HEK293 (cell line): Measurements from ENCODE around the gene SUMF1.

Experiments used
- EGR2 ChIP-seq: fragments of 450-650 bp; formaldehyde crosslinking; IDR thresholded peaks from 2 replicates; pipeline ENCODE4 v1.5.1; 2016; ENCODE audit warnings: low read depth, missing biosample characterization, missing genetic modification characterization
- KLF1 ChIP-seq: fragments of 450-650 bp; formaldehyde crosslinking; IDR thresholded peaks from 2 replicates; pipeline ENCODE4 v1.5.1; 2016; ENCODE audit warnings: missing biosample characterization, missing genetic modification characterization
- MZF1 ChIP-seq: fragments of 450-650 bp; formaldehyde crosslinking; IDR thresholded peaks from 2 replicates; pipeline ENCODE4 v1.5.1; 2017; ENCODE audit warnings: missing biosample characterization, missing genetic modification characterization, borderline replicate concordance
- OVOL3 ChIP-seq: fragments of 450-650 bp; formaldehyde crosslinking; IDR thresholded peaks from 2 replicates; pipeline ENCODE4 v1.5.1; 2016; ENCODE audit warnings: missing biosample characterization, missing genetic modification characterization
- SP2 ChIP-seq: fragments of 450-650 bp; formaldehyde crosslinking; IDR thresholded peaks from 2 replicates; pipeline ENCODE4 v1.5.1; 2016; ENCODE audit warnings: missing biosample characterization, missing genetic modification characterization
- ZBTB26 ChIP-seq: fragments of 450-650 bp; formaldehyde crosslinking; optimal IDR thresholded peaks from 2 replicates; pipeline ENCODE3; 2016; ENCODE audit warnings: missing biosample characterization, mild to moderate bottlenecking, missing genetic modification characterization
- ZFP69B ChIP-seq: fragments of 450-650 bp; formaldehyde crosslinking; IDR thresholded peaks from 2 replicates; pipeline ENCODE4 v1.5.1; 2016; ENCODE audit warnings: missing biosample characterization, missing genetic modification characterization
- ZNF174 ChIP-seq: fragments of 450-650 bp; formaldehyde crosslinking; IDR thresholded peaks from 2 replicates; pipeline ENCODE4 v1.5.0; 2017; ENCODE audit warnings: missing biosample characterization, mild to moderate bottlenecking, missing genetic modification characterization
- ZNF18 ChIP-seq: fragments of 450-650 bp; formaldehyde crosslinking; IDR thresholded peaks from 2 replicates; pipeline ENCODE4 v1.5.1; 2016; ENCODE audit warnings: missing biosample characterization, missing genetic modification characterization
- ZNF202 ChIP-seq: fragments of 450-650 bp; formaldehyde crosslinking; IDR thresholded peaks from 2 replicates; pipeline ENCODE4 v1.5.1; 2016; ENCODE audit warnings: missing biosample characterization, missing genetic modification characterization, borderline replicate concordance
- ZNF214 ChIP-seq: fragments of 450-650 bp; formaldehyde crosslinking; IDR thresholded peaks from 2 replicates; pipeline ENCODE4 v1.5.1; 2017; ENCODE audit warnings: missing biosample characterization, mild to moderate bottlenecking, missing genetic modification characterization, borderline replicate concordance
- ZNF280C ChIP-seq: fragments of 450-650 bp; formaldehyde crosslinking; IDR thresholded peaks from 2 replicates; pipeline ENCODE4 v1.5.1; 2016; ENCODE audit warnings: missing biosample characterization, missing genetic modification characterization
- ZNF280D ChIP-seq: fragments of 450-650 bp; formaldehyde crosslinking; IDR thresholded peaks from 2 replicates; pipeline ENCODE4 v1.5.1; 2016; ENCODE audit warnings: missing biosample characterization, missing genetic modification characterization
- ZNF292 ChIP-seq: fragments of 450-650 bp; formaldehyde crosslinking; IDR thresholded peaks from 2 replicates; pipeline ENCODE4 v1.5.1; 2016; ENCODE audit warnings: low read depth, missing biosample characterization, missing genetic modification characterization, borderline replicate concordance
- ZNF324 ChIP-seq: fragments of 450-650 bp; formaldehyde crosslinking; IDR thresholded peaks from 2 replicates; pipeline ENCODE4 v1.5.1; 2016; ENCODE audit warnings: missing biosample characterization, missing genetic modification characterization
- ZNF37A ChIP-seq: fragments of 450-650 bp; IDR thresholded peaks from 2 replicates; pipeline ENCODE4 v1.5.1; 2018; ENCODE audit warnings: missing biosample characterization, missing genetic modification characterization
- ZNF426 ChIP-seq: fragments of 450-650 bp; formaldehyde crosslinking; IDR thresholded peaks from 2 replicates; pipeline ENCODE4 v1.5.1; 2017; ENCODE audit warnings: missing biosample characterization, missing genetic modification characterization, mild to moderate bottlenecking, inconsistent platforms, moderate library complexity
- ZNF449 ChIP-seq: fragments of 450-650 bp; formaldehyde crosslinking; IDR thresholded peaks from 2 replicates; pipeline ENCODE4 v1.5.1; 2017; ENCODE audit warnings: missing biosample characterization, mild to moderate bottlenecking, missing genetic modification characterization, moderate library complexity
- ZNF488 ChIP-seq: fragments of 450-650 bp; formaldehyde crosslinking; IDR thresholded peaks from 2 replicates; pipeline ENCODE4 v1.5.1; 2016; ENCODE audit warnings: missing biosample characterization, missing genetic modification characterization
- ZNF514 ChIP-seq: fragments of 450-650 bp; formaldehyde crosslinking; IDR thresholded peaks from 2 replicates; pipeline ENCODE4 v1.5.1; 2016; ENCODE audit warnings: missing biosample characterization, missing genetic modification characterization
- ZNF555 ChIP-seq: fragments of 450-650 bp; formaldehyde crosslinking; conservative IDR thresholded peaks from 2 replicates; pipeline ENCODE4 v1.5.1; 2017; ENCODE audit warnings: missing biosample characterization, mild to moderate bottlenecking, missing genetic modification characterization, inconsistent platforms
- ZNF639 ChIP-seq: fragments of 450-650 bp; formaldehyde crosslinking; IDR thresholded peaks from 2 replicates; pipeline ENCODE4 v1.5.1; 2016; ENCODE audit warnings: missing biosample characterization, missing genetic modification characterization
- ZSCAN30 ChIP-seq: fragments of 450-650 bp; IDR thresholded peaks from 2 replicates; pipeline ENCODE4 v1.5.1; 2018; ENCODE audit warnings: missing biosample characterization, mild to moderate bottlenecking, missing genetic modification characterization, moderate library complexity
- ZSCAN4 ChIP-seq: fragments of 450-650 bp; formaldehyde crosslinking; IDR thresholded peaks from 2 replicates; pipeline ENCODE4 v1.5.1; 2017; ENCODE audit warnings: missing biosample characterization, missing genetic modification characterization
- ZXDB ChIP-seq: fragments of 450-650 bp; formaldehyde crosslinking; IDR thresholded peaks from 2 replicates; pipeline ENCODE4 v1.5.1; 2016; ENCODE audit warnings: missing biosample characterization, missing genetic modification characterization

Gene SUMF1

GRCh38 chr3:4466741-4467521, at the start of gene SUMF1 (continued):
- TF ChIP-seq ZNF37A (tag by site-specific recombination) (no peak), ZFP69B (tag by site-specific recombination) (peak; percentile 93), ZNF426 (tag by site-specific recombination) (no peak), MZF1 (tag by site-specific recombination) (no peak), ZSCAN4 (tag by site-specific recombination) (0 out of 2 replicates have a peak, but pooled peaks have one; percentile 60), ZNF174 (tag by site-specific recombination) (no peak), ZSCAN30 (tag by site-specific recombination) (peak; percentile 41), ZNF202 (tag by site-specific recombination) (no peak), ZNF555 (no peak), KLF1 (peak; percentile 33; the same call in 1 of the 2 replicates), ZNF18 (tag by site-specific recombination) (peak; percentile 68), ZNF449 (no peak), EGR2 (tag by site-specific recombination) (no peak), OVOL3 (tag by site-specific recombination) (peak; percentile 68; the same call in 1 of the 2 replicates), ZNF280D (tag by site-specific recombination) (no peak), ZBTB26 (tag by site-specific recombination) (peak; percentile 46), ZNF214 (no peak), SP2 (tag by site-specific recombination) (peak; percentile 45), ZNF280C (tag by site-specific recombination) (no peak), ZXDB (tag by site-specific recombination) (peak; percentile 97), ZNF639 (tag by site-specific recombination) (peak; percentile 75), ZNF324 (tag by site-specific recombination) (peak; percentile 96), ZNF514 (tag by site-specific recombination) (no peak), ZNF292 (tag by site-specific recombination) (no peak), ZNF488 (tag by site-specific recombination) (0 out of 2 replicates have a peak, but pooled peaks have one; percentile 10)
